Panc1 (cell line): ENCODE data around the gene SEL1L3.

Source experiments
- POLR2AphosphoS5 ChIP-seq: IDR thresholded peaks from 2 replicates; pipeline ENCODE4 v1.6.1; 2012; ENCODE audit warnings: mild to moderate bottlenecking, low read depth, low read length, moderate library complexity
- SIN3A ChIP-seq: IDR thresholded peaks from 2 replicates; pipeline ENCODE4 v1.6.1; 2012; ENCODE audit warnings: low read depth, mild to moderate bottlenecking, low read length, moderate library complexity, borderline replicate concordance; ENCODE audit not compliant: insufficient read depth
- TCF7L2 ChIP-seq: IDR thresholded peaks from 2 replicates; pipeline ENCODE4 v1.6.1; 2011; ENCODE audit warnings: mild to moderate bottlenecking, low read depth, low read length, inconsistent platforms
- TF ChIP-seq, protein P1 (sequence below): fragments of 450-650 bp; IDR thresholded peaks from 2 replicates; pipeline ENCODE4 v1.5.1; 2017; ENCODE audit warnings: mild to moderate bottlenecking
- TF ChIP-seq, protein P2 (sequence below), 2 experiments: IDR thresholded peaks; 2 replicates each; pipeline ENCODE4 v1.6.1; 2011 to 2012; ENCODE audit warnings: low read depth in 2 of 2, control low read depth in 1 of 2, low read length in 1 of 2, mild to moderate bottlenecking in 1 of 2, moderate library complexity in 1 of 2; ENCODE audit not compliant: insufficient read depth in 1 of 2

DNA sequence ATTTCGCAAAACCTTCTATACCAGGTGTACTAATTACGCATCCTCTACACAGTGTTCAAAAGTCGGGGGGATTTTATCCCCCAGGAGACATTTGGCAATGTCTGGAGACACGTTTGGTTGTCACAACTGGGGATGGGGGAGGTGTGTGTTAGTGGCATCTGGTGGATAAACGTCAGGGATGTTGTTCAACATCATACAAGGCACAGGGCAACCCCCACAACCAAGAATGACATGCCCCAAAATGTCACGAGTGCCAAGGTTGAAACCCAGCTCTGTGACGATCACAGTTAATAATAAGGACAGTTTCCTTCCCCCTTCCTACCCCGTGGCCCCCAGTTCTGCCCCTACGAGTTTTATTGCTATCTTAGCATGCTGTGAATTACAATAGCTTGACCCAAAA lies 15.9 kb upstream of the SEL1L3 start:
- TF ChIP-seq, protein P1, sequence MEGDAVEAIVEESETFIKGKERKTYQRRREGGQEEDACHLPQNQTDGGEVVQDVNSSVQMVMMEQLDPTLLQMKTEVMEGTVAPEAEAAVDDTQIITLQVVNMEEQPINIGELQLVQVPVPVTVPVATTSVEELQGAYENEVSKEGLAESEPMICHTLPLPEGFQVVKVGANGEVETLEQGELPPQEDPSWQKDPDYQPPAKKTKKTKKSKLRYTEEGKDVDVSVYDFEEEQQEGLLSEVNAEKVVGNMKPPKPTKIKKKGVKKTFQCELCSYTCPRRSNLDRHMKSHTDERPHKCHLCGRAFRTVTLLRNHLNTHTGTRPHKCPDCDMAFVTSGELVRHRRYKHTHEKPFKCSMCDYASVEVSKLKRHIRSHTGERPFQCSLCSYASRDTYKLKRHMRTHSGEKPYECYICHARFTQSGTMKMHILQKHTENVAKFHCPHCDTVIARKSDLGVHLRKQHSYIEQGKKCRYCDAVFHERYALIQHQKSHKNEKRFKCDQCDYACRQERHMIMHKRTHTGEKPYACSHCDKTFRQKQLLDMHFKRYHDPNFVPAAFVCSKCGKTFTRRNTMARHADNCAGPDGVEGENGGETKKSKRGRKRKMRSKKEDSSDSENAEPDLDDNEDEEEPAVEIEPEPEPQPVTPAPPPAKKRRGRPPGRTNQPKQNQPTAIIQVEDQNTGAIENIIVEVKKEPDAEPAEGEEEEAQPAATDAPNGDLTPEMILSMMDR, result no peak
- no peak for TF ChIP-seq POLR2AphosphoS5
- TF ChIP-seq, protein P2, sequence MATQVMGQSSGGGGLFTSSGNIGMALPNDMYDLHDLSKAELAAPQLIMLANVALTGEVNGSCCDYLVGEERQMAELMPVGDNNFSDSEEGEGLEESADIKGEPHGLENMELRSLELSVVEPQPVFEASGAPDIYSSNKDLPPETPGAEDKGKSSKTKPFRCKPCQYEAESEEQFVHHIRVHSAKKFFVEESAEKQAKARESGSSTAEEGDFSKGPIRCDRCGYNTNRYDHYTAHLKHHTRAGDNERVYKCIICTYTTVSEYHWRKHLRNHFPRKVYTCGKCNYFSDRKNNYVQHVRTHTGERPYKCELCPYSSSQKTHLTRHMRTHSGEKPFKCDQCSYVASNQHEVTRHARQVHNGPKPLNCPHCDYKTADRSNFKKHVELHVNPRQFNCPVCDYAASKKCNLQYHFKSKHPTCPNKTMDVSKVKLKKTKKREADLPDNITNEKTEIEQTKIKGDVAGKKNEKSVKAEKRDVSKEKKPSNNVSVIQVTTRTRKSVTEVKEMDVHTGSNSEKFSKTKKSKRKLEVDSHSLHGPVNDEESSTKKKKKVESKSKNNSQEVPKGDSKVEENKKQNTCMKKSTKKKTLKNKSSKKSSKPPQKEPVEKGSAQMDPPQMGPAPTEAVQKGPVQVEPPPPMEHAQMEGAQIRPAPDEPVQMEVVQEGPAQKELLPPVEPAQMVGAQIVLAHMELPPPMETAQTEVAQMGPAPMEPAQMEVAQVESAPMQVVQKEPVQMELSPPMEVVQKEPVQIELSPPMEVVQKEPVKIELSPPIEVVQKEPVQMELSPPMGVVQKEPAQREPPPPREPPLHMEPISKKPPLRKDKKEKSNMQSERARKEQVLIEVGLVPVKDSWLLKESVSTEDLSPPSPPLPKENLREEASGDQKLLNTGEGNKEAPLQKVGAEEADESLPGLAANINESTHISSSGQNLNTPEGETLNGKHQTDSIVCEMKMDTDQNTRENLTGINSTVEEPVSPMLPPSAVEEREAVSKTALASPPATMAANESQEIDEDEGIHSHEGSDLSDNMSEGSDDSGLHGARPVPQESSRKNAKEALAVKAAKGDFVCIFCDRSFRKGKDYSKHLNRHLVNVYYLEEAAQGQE (IDR thresholded peaks at IDR 0.05; ENCODE audit: insufficient read depth in 1 of 2, low read depth in 2 of 2, low read length in 1 of 2), result no peak
- no peak for TF ChIP-seq SIN3A
- TF ChIP-seq TCF7L2, result no peak
